WTC11 (cell line): ENCODE measurements around the gene SYCP2.

Experiments used
- ARID4B ChIP-seq: sonication (generic); formaldehyde crosslinking; IDR thresholded peaks from 2 replicates; pipeline ENCODE4 v1.8.0; 2023; ENCODE audit warnings: missing genetic modification reagents, mild to moderate bottlenecking, borderline replicate concordance
- ATF3 ChIP-seq: sonication (generic); formaldehyde crosslinking; conservative IDR thresholded peaks from 2 replicates; pipeline ENCODE4 v1.8.1; 2022; ENCODE audit warnings: mild to moderate bottlenecking, missing genetic modification reagents
- CTCF ChIP-seq: fragments of 200-600 bp; IDR thresholded peaks from 2 replicates; pipeline ENCODE4 v1.8.0; 2022; ENCODE audit warnings: antibody characterized with exemption
- IRF2 ChIP-seq: sonication (generic); formaldehyde crosslinking; IDR thresholded peaks from 2 replicates; pipeline ENCODE4 v1.8.0; 2022; ENCODE audit warnings: low read depth, missing genetic modification reagents, borderline replicate concordance
- MLX ChIP-seq: sonication (generic); formaldehyde crosslinking; IDR thresholded peaks from 2 replicates; pipeline ENCODE4 v1.8.1; 2023; ENCODE audit warnings: mild to moderate bottlenecking, missing genetic modification reagents, moderate library complexity
- NFYB ChIP-seq: sonication (generic); formaldehyde crosslinking; conservative IDR thresholded peaks from 2 replicates; pipeline ENCODE4 v1.8.0; 2022; ENCODE audit warnings: low read depth, missing genetic modification reagents
- NR1H2 ChIP-seq: sonication (generic); formaldehyde crosslinking; IDR thresholded peaks from 2 replicates; pipeline ENCODE4 v1.9.0; 2021; ENCODE audit warnings: mild to moderate bottlenecking, moderate library complexity, missing genetic modification reagents
- USF1 ChIP-seq: sonication (generic); formaldehyde crosslinking; IDR thresholded peaks from 2 replicates; pipeline ENCODE4 v1.8.0; 2022; ENCODE audit warnings: mild to moderate bottlenecking, missing genetic modification reagents
- USF2 ChIP-seq: sonication (generic); formaldehyde crosslinking; IDR thresholded peaks from 2 replicates; pipeline ENCODE4 v1.8.1; 2023; ENCODE audit warnings: mild to moderate bottlenecking, missing genetic modification reagents, moderate library complexity
- ZSCAN18 ChIP-seq: fragments of 250-450 bp; sonication (Bioruptor Pico); IDR thresholded peaks from 2 replicates; pipeline ENCODE4 v2.1.2; 2022; ENCODE audit warnings: mild to moderate bottlenecking, moderate library complexity

- TF ChIP-seq NFYB (CRISPR knock-in tag) (no peak), CTCF (no peak), ZSCAN18 (no peak), ARID4B (CRISPR knock-in tag) (no peak), MLX (CRISPR knock-in tag) (no peak), IRF2 (no peak), NR1H2 (CRISPR knock-in tag) (no peak), USF1 (CRISPR knock-in tag) (no peak), USF2 (CRISPR knock-in tag) (no peak), ATF3 (CRISPR knock-in tag) (no peak)
Measured at GRCh38 chr20:59827138-59828056, 106.0 kb downstream of the SYCP2 start.
